HG02938 (cell line): ENCODE results near the gene HSD11B2.

Experiments used
- ATAC-seq: cut with Tn5 transposase; IDR thresholded peaks from one replicate; pipeline ENCODE4 v1.9.1; 2021; ENCODE audit warnings: mild to moderate bottlenecking, moderate library complexity; ENCODE audit not compliant: unreplicated experiment

HSD11B2 gene

GRCh38 chr16:67430977-67431774, at the start of gene HSD11B2:
TSS of gene HSD11B2 (plus strand) at chr16:67431121. CDS start at chr16:67431249, 128 bp downstream.
- ATAC-seq = no peak

GRCh38 chr16:67383284-67383683, 47.6 kb upstream of the HSD11B2 start:
- no peak for ATAC-seq

- ATAC-seq = no peak
These were observed 46.0 kb upstream of the HSD11B2 start for GRCh38 chr16:67384778-67385510.

- ATAC-seq = no peak
These were observed 44.0 kb upstream of the HSD11B2 start for GRCh38 chr16:67386861-67387455.

- ATAC-seq = no peak
These were observed 43.3 kb upstream of the HSD11B2 start for GRCh38 chr16:67387479-67388079.

- no peak for ATAC-seq
These were observed 42.7 kb upstream of the HSD11B2 start for GRCh38 chr16:67388191-67388590.

GRCh38 chr16:67388591-67388990, 42.3 kb upstream of the HSD11B2 start:
- ATAC-seq = no peak

- no peak for ATAC-seq
These were observed 40.8 kb upstream of the HSD11B2 start for GRCh38 chr16:67389911-67390815.

- no peak for ATAC-seq
These were observed 40.0 kb upstream of the HSD11B2 start for GRCh38 chr16:67390816-67391423.

GRCh38 chr16:67391424-67392300, 39.3 kb upstream of the HSD11B2 start:
- ATAC-seq = no peak

GRCh38 chr16:67392301-67393059, 38.4 kb upstream of the HSD11B2 start:
- ATAC-seq = no peak

- no peak for ATAC-seq
These were observed 37.7 kb upstream of the HSD11B2 start, which contains the start of gene TPPP3 for GRCh38 chr16:67393111-67393787. TSS of gene TPPP3 (minus strand) at chr16:67393498. CDS start at chr16:67391111, 2,387 bp downstream.

- ATAC-seq = no peak
These were observed 37.1 kb upstream of the HSD11B2 start for GRCh38 chr16:67393788-67394154.

- ATAC-seq = no peak
These were observed 36.5 kb upstream of the HSD11B2 start for GRCh38 chr16:67394155-67395104.

- ATAC-seq = no peak
These were observed 35.8 kb upstream of the HSD11B2 start for GRCh38 chr16:67395105-67395457.

- ATAC-seq = no peak
These were observed 35.3 kb upstream of the HSD11B2 start for GRCh38 chr16:67395458-67396158.
